OCI-LY7 (cell line): ENCODE results near the gene KIF3C. TPM values are rescaled to one million over a fixed set of nuclear protein-coding genes. Genes with fewer than 3 reads are reported as not detected.

ENCODE experiments used
- BruUV-seq: library from RNA; stranded (reverse); fragments of 400-500 nt; replicated peaks from 2 replicates; lab custom pipeline; 2021; lab: Mats Ljungman, UMichigan
- CTCF ChIA-PET: fragments of 300-600 bp; sonication (Branson Sonifier 250); formaldehyde crosslinking; loops from one replicate; lab custom pipeline; 2022; ENCODE audit warnings: antibody characterized with exemption; ENCODE audit not compliant: unreplicated experiment; lab: Charles Lee
- POLR2A ChIA-PET: fragments of 300-600 bp; sonication (Branson Sonifier 250); formaldehyde crosslinking; loops from one replicate; lab custom pipeline; 2022; ENCODE audit warnings: antibody characterized with exemption; lab: Charles Lee
- DNase-seq: peaks from one replicate; pipeline ENCODE4 v3.0.0-alpha.2; 2015; ENCODE audit warnings: low spot score
- H2AFZ ChIP-seq: fragments of 200-600 bp; sonication (generic), shearing (Covaris generic); 2 replicates; pipeline ENCODE4 v1.6.1; 2014; ENCODE audit warnings: mild to moderate bottlenecking, antibody characterized with exemption, low read length, moderate library complexity
- H3K27ac ChIP-seq: fragments of 200-600 bp; sonication (generic); 2 replicates; pipeline ENCODE4 v1.5.1; 2014; ENCODE audit warnings: mixed run types, low read depth, mild to moderate bottlenecking, moderate library complexity, low read length, inconsistent platforms; ENCODE audit not compliant: poor library complexity, severe bottlenecking
- H3K36me3 ChIP-seq: fragments of 200-600 bp; sonication (generic); 2 replicates; pipeline ENCODE4 v1.6.1; 2014; ENCODE audit warnings: mild to moderate bottlenecking, antibody characterized with exemption, low read length, moderate library complexity, mixed read lengths; ENCODE audit not compliant: insufficient read depth
- H3K4me1 ChIP-seq: fragments of 200-600 bp; sonication (generic); 2 replicates; pipeline ENCODE4 v1.5.1; 2014; ENCODE audit warnings: mild to moderate bottlenecking, low read length; ENCODE audit not compliant: insufficient read depth, poor library complexity, severe bottlenecking
- H3K4me2 ChIP-seq: fragments of 200-600 bp; sonication (generic); 2 replicates; pipeline ENCODE4 v1.6.1; 2014; ENCODE audit warnings: mild to moderate bottlenecking, low read length
- H3K4me3 ChIP-seq: fragments of 200-600 bp; sonication (generic); 2 replicates; pipeline ENCODE4 v1.5.1; 2014; ENCODE audit warnings: mild to moderate bottlenecking, low read depth, low read length; ENCODE audit not compliant: poor library complexity, severe bottlenecking
- H3K79me2 ChIP-seq: fragments of 200-600 bp; sonication (generic); 2 replicates; pipeline ENCODE4 v1.6.1; 2016; ENCODE audit warnings: low read depth, mild to moderate bottlenecking, low read length, moderate library complexity, mixed read lengths; ENCODE audit not compliant: insufficient read depth
- H3K9me2 ChIP-seq: fragments of 200-600 bp; sonication (generic); 2 replicates; pipeline ENCODE4 v1.6.1; 2016; ENCODE audit warnings: mild to moderate bottlenecking, low read length, mixed read lengths; ENCODE audit not compliant: insufficient read depth
- H3K9me3 ChIP-seq: fragments of 200-600 bp; sonication (generic); 2 replicates; pipeline ENCODE4 v1.6.1; 2014; ENCODE audit warnings: mild to moderate bottlenecking, mixed run types, low read length, mixed read lengths
- H4K20me1 ChIP-seq: fragments of 200-600 bp; sonication (generic); 2 replicates; pipeline ENCODE4 v1.6.1; 2014; ENCODE audit warnings: mild to moderate bottlenecking, antibody characterized with exemption, low read length, moderate library complexity, mixed read lengths; ENCODE audit not compliant: insufficient read depth
- CTCF ChIP-seq: fragments of 200-600 bp; sonication (generic); conservative IDR thresholded peaks from 2 replicates; pipeline ENCODE4 v1.5.1; 2014; ENCODE audit warnings: mild to moderate bottlenecking, antibody characterized with exemption, low read length, moderate library complexity, mixed read lengths
- EZH2phosphoT487 ChIP-seq: fragments of 200-600 bp; sonication (generic); IDR thresholded peaks from 2 replicates; pipeline ENCODE4 v1.6.1; 2018; ENCODE audit warnings: low read depth, borderline replicate concordance, mild to moderate bottlenecking, mixed run types, antibody characterized with exemption, low read length, moderate library complexity, mixed read lengths
- intact Hi-C: fragments of 100-400 bp; cut with micrococcal nuclease; formaldehyde crosslinking; loops from one replicate; pipeline ENCODE4 v1.10.0; 2022; ENCODE audit not compliant: unreplicated experiment
- total RNA-seq, 2 experiments: library from RNA; depleted of rRNA in 1 of 2; stranded (reverse); fragments of >200 nt in 1 of 2; shearing (Covaris generic) in 1 of 2; gene quantifications; 2 replicates each; pipeline ENCODE4 v1.2.3, GENCODE V29; 2014 to 2022

KIF3C gene
- total RNA-seq, 2 experiments from 2014 or later = 3.8 to 11.4 TPM

GRCh38 chr2:25895018-25895417, 87.3 kb downstream of the KIF3C start:
- ChIA-PET CTCF (no interaction called here), POLR2A (interaction anchor here (1.5 kb wide), 1 partner anchor 10 kb away, joined by 5 read pairs; no protein-coding TSS in a partner anchor)
- TF ChIP-seq EZH2phosphoT487 = no peak
- no peak for TF ChIP-seq CTCF
- intact Hi-C loops = no loop called here
- no peak for DNase-seq
- no peak overlapping the region for H3K27ac ChIP-seq
- no TSS peak for BruUV-seq
- H3K4me1 ChIP-seq = no peaks in the 10 kb centered on the region
- H3K9me3 ChIP-seq = no peaks in the 10 kb centered on the region
- no peaks in the 10 kb centered on the region for H3K79me2 ChIP-seq
- H2AFZ ChIP-seq = no peak overlapping the region
- H3K9me2 ChIP-seq = no peaks in the 10 kb centered on the region
- no peak overlapping the region for H3K4me2 ChIP-seq
- no peaks in the 10 kb centered on the region for H4K20me1 ChIP-seq
- no peak overlapping the region for H3K4me3 ChIP-seq
- no peaks in the 10 kb centered on the region for H3K36me3 ChIP-seq

GRCh38 chr2:25894135-25894830, 88.0 kb downstream of the KIF3C start:
- Histone ChIP-seq H3K9me2 (no peaks in the 10 kb centered on the region), H4K20me1 (no peaks in the 10 kb centered on the region), H3K79me2 (no peaks in the 10 kb centered on the region), H3K4me1 (no peaks in the 10 kb centered on the region), H3K36me3 (no peaks in the 10 kb centered on the region), H2AFZ (no peak overlapping the region), H3K27ac (no peak overlapping the region), H3K9me3 (no peaks in the 10 kb centered on the region), H3K4me3 (no peak overlapping the region), H3K4me2 (no peak overlapping the region)
- TF ChIP-seq CTCF (no peak), EZH2phosphoT487 (no peak)
- ChIA-PET CTCF (no interaction called here), POLR2A (interaction anchor here (1.4 to 1.5 kb wide), 2 partner anchors 9 to 15 kb away, joined by 3 to 5 read pairs; no protein-coding TSS in a partner anchor)
- intact Hi-C loops = no loop called here
- BruUV-seq = no TSS peak
- no peak for DNase-seq

- Histone ChIP-seq H3K9me2 (no peaks in the 10 kb centered on the region), H3K9me3 (no peaks in the 10 kb centered on the region), H3K4me1 (no peaks in the 10 kb centered on the region), H3K27ac (no peak overlapping the region), H3K36me3 (no peaks in the 10 kb centered on the region), H3K79me2 (no peaks in the 10 kb centered on the region), H4K20me1 (no peaks in the 10 kb centered on the region), H3K4me2 (no peak overlapping the region), H2AFZ (no peak overlapping the region), H3K4me3 (no peak overlapping the region)
- TF ChIP-seq EZH2phosphoT487 (no peak), CTCF (no peak)
- no TSS peak for BruUV-seq
- no peak for DNase-seq
- intact Hi-C loops = no loop called here
- POLR2A ChIA-PET = interaction anchor here (0.6 to 4.4 kb wide), 2 partner anchors 12 to 210 kb away, joined by 3 to 26 read pairs; partner anchors contain the start of gene ASXL2
- CTCF ChIA-PET = no interaction called here
Observed at GRCh38 chr2:25891672-25892071, 90.6 kb downstream of the KIF3C start.
